ENCODE measurements around the gene CCDC178.

- TF ChIP-seq POLR2A (IDR thresholded peaks at IDR 0.05) (no peak), CTCF (IDR thresholded peaks at IDR 0.05) (no peak)
Observed at GRCh38 chr18:33334781-33335180, 105.7 kb downstream of the CCDC178 start.

All from esophagus squamous epithelium (tissue), 4 donors.